HEK293 (cell line): Measurements from ENCODE around the gene CASP2.

ENCODE experiments used
- CTCF ChIP-seq: fragments of 450-650 bp; formaldehyde crosslinking; IDR thresholded peaks from 2 replicates; pipeline ENCODE4 v1.5.1; 2016; ENCODE audit warnings: missing biosample characterization, missing genetic modification characterization
- YY1 ChIP-seq: fragments of 450-650 bp; formaldehyde crosslinking; IDR thresholded peaks from 2 replicates; pipeline ENCODE4 v1.5.1; 2018; ENCODE audit warnings: missing biosample characterization, missing genetic modification characterization
- ZBTB1 ChIP-seq: fragments of 450-650 bp; formaldehyde crosslinking; IDR thresholded peaks from 2 replicates; pipeline ENCODE4 v1.5.1; 2016; ENCODE audit warnings: missing biosample characterization, missing genetic modification characterization
- ZFP3 ChIP-seq: fragments of 450-650 bp; formaldehyde crosslinking; IDR thresholded peaks from 2 replicates; pipeline ENCODE4 v1.5.1; 2016; ENCODE audit warnings: low read depth, missing biosample characterization, missing genetic modification characterization
- ZNF518A ChIP-seq: fragments of 450-650 bp; formaldehyde crosslinking; conservative IDR thresholded peaks from 2 replicates; pipeline ENCODE4 v1.5.1; 2016; ENCODE audit warnings: low read depth, missing biosample characterization, missing genetic modification characterization
- ZNF704 ChIP-seq: fragments of 450-650 bp; formaldehyde crosslinking; IDR thresholded peaks from 2 replicates; pipeline ENCODE4 v1.5.1; 2016; ENCODE audit warnings: missing biosample characterization, missing genetic modification characterization
- ZNF707 ChIP-seq: fragments of 450-650 bp; formaldehyde crosslinking; IDR thresholded peaks from 2 replicates; pipeline ENCODE4 v1.5.1; 2016; ENCODE audit warnings: missing biosample characterization, missing genetic modification characterization

- TF ChIP-seq CTCF (tag by site-specific recombination) (no peak), ZNF704 (tag by site-specific recombination) (no peak), ZFP3 (tag by site-specific recombination) (no peak), ZBTB1 (no peak), ZNF518A (tag by site-specific recombination) (no peak), YY1 (no peak), ZNF707 (tag by site-specific recombination) (no peak)
Observed at GRCh38 chr7:143265017-143265693, 23.0 kb upstream of the CASP2 start.
